H1 (cell line): Measurements from ENCODE around the gene PDE3A. TPM values are rescaled to one million over a fixed set of nuclear protein-coding genes. Genes with fewer than 3 reads are reported as not detected.

ENCODE experiments used
- CTCF ChIA-PET: fragments of 300-600 bp; sonication (Branson Sonifier 250); formaldehyde crosslinking; loops from one replicate; lab custom pipeline; 2021; ENCODE audit not compliant: partially characterized antibody; lab: Charles Lee
- POLR2A ChIA-PET: fragments of 300-600 bp; sonication (Branson Sonifier 250); formaldehyde crosslinking; loops from one replicate; lab custom pipeline; 2021; ENCODE audit warnings: inconsistent platforms; ENCODE audit not compliant: partially characterized antibody; lab: Charles Lee
- DNase-seq, 2 experiments: peaks; one replicate each; pipeline versions ENCODE4 v3.0.0 to v3.0.0-alpha.2; 2010 to 2022; ENCODE audit warnings: low spot score in 2 of 2, low read depth in 1 of 2, mixed read lengths in 1 of 2
- FAIRE-seq: peaks from 2 replicates; lab custom pipeline; 2011; peaks lifted over from hg19 to GRCh38; lab: Jason Lieb, UNC
- H2AFZ ChIP-seq: 2 replicates; pipeline ENCODE4 v1.8.1; 2012; ENCODE audit warnings: low read length, inconsistent platforms
- H2AK5ac ChIP-seq: 2 replicates; pipeline ENCODE4 v1.6.1; 2013; ENCODE audit warnings: low read depth, low read length
- H2BK120ac ChIP-seq: replicated peaks from 2 replicates; pipeline ENCODE3; 2013; ENCODE audit warnings: low read depth, low read length, inconsistent platforms
- H2BK12ac ChIP-seq: 2 replicates; pipeline ENCODE4 v1.6.1; 2013; ENCODE audit warnings: low read depth, low read length
- H2BK15ac ChIP-seq: 2 replicates; pipeline ENCODE4 v1.6.1; 2013; ENCODE audit warnings: low read length
- H2BK20ac ChIP-seq: 2 replicates; pipeline ENCODE4 v1.6.1; 2013; ENCODE audit warnings: low read length
- H2BK5ac ChIP-seq: 2 replicates; pipeline ENCODE4 v1.6.1; 2013; ENCODE audit warnings: low read depth, low read length
- H3K14ac ChIP-seq: 2 replicates; pipeline ENCODE4 v1.6.1; 2013; ENCODE audit warnings: inconsistent platforms; ENCODE audit not compliant: insufficient read length
- H3K18ac ChIP-seq: 2 replicates; pipeline ENCODE4 v1.6.1; 2013; ENCODE audit warnings: low read length; ENCODE audit errors: extremely low read depth
- H3K23ac ChIP-seq: 2 replicates; pipeline ENCODE4 v1.6.1; 2013; ENCODE audit warnings: inconsistent platforms; ENCODE audit not compliant: insufficient read length
- H3K23me2 ChIP-seq: 2 replicates; pipeline ENCODE4 v1.6.1; 2013; ENCODE audit warnings: low read depth, low read length
- H3K27ac ChIP-seq: 2 replicates; pipeline ENCODE4 v1.6.1; 2011; ENCODE audit warnings: low read depth, low read length, inconsistent platforms
- H3K27me3 ChIP-seq, 4 experiments: replicated peaks in 1 of 4; 1 replicate in 1 of 4; 2 replicates in 3 of 4; pipeline versions ENCODE4 v1.6.1 to v1.8.1; 2011 to 2013; ENCODE audit warnings: low read length in 3 of 4, mild to moderate bottlenecking in 3 of 4, inconsistent platforms in 2 of 4, mixed read lengths in 2 of 4, moderate library complexity in 1 of 4; ENCODE audit not compliant: control insufficient read depth in 3 of 4, insufficient read depth in 3 of 4; ENCODE audit errors: extremely low read depth in 1 of 4
- H3K36me3 ChIP-seq, 4 experiments: 2 replicates each; pipeline versions ENCODE4 v1.6.1 to v1.8.1; 2011 to 2013; ENCODE audit warnings: mild to moderate bottlenecking in 4 of 4, low read length in 3 of 4, moderate library complexity in 2 of 4, control low read depth in 1 of 4, inconsistent platforms in 1 of 4; ENCODE audit not compliant: insufficient read depth in 4 of 4, control insufficient read depth in 2 of 4
- H3K4ac ChIP-seq: replicated peaks from 2 replicates; pipeline ENCODE3; 2013; ENCODE audit warnings: low read length, low read depth, mixed read lengths, inconsistent platforms; ENCODE audit not compliant: insufficient read length
- H3K4me1 ChIP-seq, 4 experiments: replicated peaks in 1 of 4; 1 replicate in 1 of 4; 2 replicates in 3 of 4; pipeline versions ENCODE4 v1.6.1 to v1.8.1; 2011 to 2013; ENCODE audit warnings: low read length in 3 of 4, inconsistent platforms in 2 of 4, mixed read lengths in 1 of 4; ENCODE audit not compliant: insufficient read depth in 4 of 4, control insufficient read depth in 3 of 4
- H3K4me2 ChIP-seq, 2 experiments: 2 replicates each; pipeline versions ENCODE4 v1.6.1 to v1.8.1; 2011 to 2013; ENCODE audit warnings: low read depth in 2 of 2, low read length in 2 of 2, control low read depth in 1 of 2, inconsistent platforms in 1 of 2, mild to moderate bottlenecking in 1 of 2; ENCODE audit not compliant: insufficient read depth in 1 of 2
- H3K4me3 ChIP-seq, 4 experiments: fragments of 200-600, 300-600 bp in 1 of 4; sonication (generic), shearing (Covaris generic), sonication (Bioruptor Twin) in 1 of 4; 2 replicates each; pipeline versions ENCODE4 v1.5.1 to v1.8.1; 2011 to 2016; ENCODE audit warnings: low read length in 4 of 4, low read depth in 3 of 4, control low read depth in 2 of 4, inconsistent platforms in 2 of 4, mild to moderate bottlenecking in 2 of 4, mixed read lengths in 1 of 4, moderate library complexity in 1 of 4; ENCODE audit not compliant: insufficient read depth in 2 of 4; ENCODE audit errors: extremely low read depth in 1 of 4
- H3K56ac ChIP-seq: replicated peaks from 2 replicates; pipeline ENCODE3; 2013; ENCODE audit warnings: low read depth, mild to moderate bottlenecking, mixed read lengths, low read length, inconsistent platforms; ENCODE audit not compliant: insufficient read length
- H3K79me1 ChIP-seq: 2 replicates; pipeline ENCODE4 v1.6.1; 2013; ENCODE audit warnings: low read depth, low read length, control low read depth
- H3K79me2 ChIP-seq, 2 experiments: 2 replicates each; pipeline versions ENCODE4 v1.6.1 to v1.8.1; 2012 to 2013; ENCODE audit warnings: low read length in 2 of 2, mild to moderate bottlenecking in 2 of 2, inconsistent platforms in 1 of 2; ENCODE audit not compliant: insufficient read depth in 2 of 2, control insufficient read depth in 1 of 2
- H3K9ac ChIP-seq, 4 experiments: replicated peaks in 1 of 4; 1 replicate in 1 of 4; 2 replicates in 3 of 4; pipeline versions ENCODE4 v1.6.1 to v1.8.1; 2011 to 2013; ENCODE audit warnings: low read depth in 3 of 4, low read length in 3 of 4, control low read depth in 2 of 4, mild to moderate bottlenecking in 2 of 4, moderate library complexity in 2 of 4, inconsistent platforms in 1 of 4; ENCODE audit errors: extremely low read depth in 1 of 4
- H3K9me3 ChIP-seq, 2 experiments: 2 replicates each; pipeline versions ENCODE4 v1.6.1 to v1.8.1; 2012 to 2013; ENCODE audit warnings: mild to moderate bottlenecking in 2 of 2, moderate library complexity in 2 of 2, control low read depth in 1 of 2, inconsistent platforms in 1 of 2, low read depth in 1 of 2, low read length in 1 of 2, mixed read lengths in 1 of 2; ENCODE audit not compliant: insufficient read depth in 2 of 2
- H4K20me1 ChIP-seq, 2 experiments: replicated peaks in 1 of 2; 2 replicates each; pipeline versions ENCODE3 to v1.8.1; 2011 to 2013; ENCODE audit warnings: inconsistent platforms in 2 of 2, low read length in 2 of 2, mild to moderate bottlenecking in 1 of 2; ENCODE audit not compliant: insufficient read depth in 2 of 2, control insufficient read depth in 1 of 2
- H4K5ac ChIP-seq: 2 replicates; pipeline ENCODE4 v1.6.1; 2013; ENCODE audit warnings: low read length, low read depth, mixed read lengths, inconsistent platforms; ENCODE audit not compliant: insufficient read length
- H4K8ac ChIP-seq: 2 replicates; pipeline ENCODE4 v1.8.0; 2013; ENCODE audit warnings: mild to moderate bottlenecking, moderate library complexity, low read length, inconsistent platforms; ENCODE audit not compliant: insufficient read depth; ENCODE audit errors: extremely low read depth
- H4K91ac ChIP-seq: replicated peaks from 2 replicates; pipeline ENCODE3; 2013; ENCODE audit warnings: low read length, mixed read lengths, inconsistent platforms; ENCODE audit not compliant: insufficient read length
- ASH2L ChIP-seq: fragments of 200-600, 300-600 bp; sonication (generic); IDR thresholded peaks from one replicate; pipeline ENCODE4 v1.7.1; 2017; ENCODE audit warnings: low read length
- BACH1 ChIP-seq: IDR thresholded peaks from 2 replicates; pipeline ENCODE4 v1.6.1; 2012; ENCODE audit warnings: low read length, improper control_type of control experiment
- BCL11A ChIP-seq, 2 experiments: IDR thresholded peaks; one replicate each; pipeline ENCODE4 v1.6.1; 2011; ENCODE audit warnings: low read depth in 2 of 2, low read length in 2 of 2, mild to moderate bottlenecking in 2 of 2
- CBX8 ChIP-seq: fragments of 300-800, 300-1000 bp; sonication (generic); IDR thresholded peaks from 2 replicates; pipeline ENCODE4 v1.7.1; 2016; ENCODE audit warnings: low read depth, low read length, borderline replicate concordance
- JUND ChIP-seq: IDR thresholded peaks from 2 replicates; pipeline ENCODE4 v1.6.1; 2011; ENCODE audit warnings: mild to moderate bottlenecking, improper control_type of control experiment, low read length
- POLR2AphosphoS5 ChIP-seq: IDR thresholded peaks from 2 replicates; pipeline ENCODE4 v1.6.1; 2011; ENCODE audit warnings: low read depth, low read length
- RBBP5 ChIP-seq: IDR thresholded peaks from 2 replicates; pipeline ENCODE4 v1.7.1; 2012; ENCODE audit warnings: low read depth, mild to moderate bottlenecking, inconsistent platforms, low read length, moderate library complexity, borderline replicate concordance
- SIN3A ChIP-seq, 2 experiments: IDR thresholded peaks in 1 of 2; conservative IDR thresholded peaks in 1 of 2; 2 replicates each; pipeline ENCODE4 v1.6.1; 2011 to 2012; ENCODE audit warnings: low read length in 2 of 2, improper control_type of control experiment in 1 of 2, low read depth in 1 of 2, mild to moderate bottlenecking in 1 of 2
- SRF ChIP-seq: IDR thresholded peaks from 2 replicates; pipeline ENCODE4 v1.6.1; 2011; ENCODE audit warnings: mild to moderate bottlenecking, low read depth, low read length, moderate library complexity
- TCF12 ChIP-seq: IDR thresholded peaks from 2 replicates; pipeline ENCODE4 v1.6.1; 2011; ENCODE audit warnings: low read depth, mild to moderate bottlenecking, low read length
- YY1 ChIP-seq: IDR thresholded peaks from 2 replicates; pipeline ENCODE4 v1.6.1; 2011; ENCODE audit warnings: low read depth, mild to moderate bottlenecking, low read length
- WGBS, 2 experiments: shearing (Covaris generic) in 1 of 2; methylation state at CpG; one replicate each; pipeline versions ENCODE4 v1.1.6 to v1.1.7; 2013 to 2015; ENCODE audit warnings: low lambda C conversion rate in 2 of 2, mixed read lengths in 2 of 2, inconsistent platforms in 1 of 2, low coverage in 1 of 2, missing lambda C conversion rate in 1 of 2; ENCODE audit not compliant: insufficient replicate concordance in 2 of 2, insufficient coverage in 1 of 2, insufficient read length in 1 of 2; ENCODE audit errors: extremely low coverage in 1 of 2, missing lambda C conversion rate in 1 of 2; 5-methylcytosine and 5-hydroxymethylcytosine counted together
- long read RNA-seq, 2 experiments: library from RNA in 1 of 2; library from capped mRNA in 1 of 2; stranded (forward); transcript quantifications; one replicate each; pipeline ENCODE4 v2.0.0, GENCODE V29; 2021; ENCODE audit warnings: inconsistent platforms in 1 of 2
- polyA minus RNA-seq, 3 experiments: library from RNA; depleted of rRNA, polyadenylated mRNA; stranded (reverse); fragments of >200 nt; gene quantifications; 1 replicate in 2 of 3; 2 replicates in 1 of 3; pipeline ENCODE4 v1.2.3, GENCODE V29; 2011
- polyA plus RNA-seq, 7 experiments: library from polyadenylated mRNA; depleted of rRNA in 3 of 7; stranded (reverse) in 5 of 7; unstranded in 2 of 7; fragments of >200 nt in 5 of 7; fragments of 200-250 nt in 2 of 7; gene quantifications; 1 replicate in 5 of 7; 2 replicates in 1 of 7; 4 replicates in 1 of 7; pipeline versions ENCODE4 v1.2.1 to v1.2.3, GENCODE V29; 2011 to 2013; ENCODE audit warnings: missing spikeins in 2 of 7, mixed read lengths in 2 of 7
- total RNA-seq: library from RNA; stranded (reverse); fragmentation: NEBNext Ultra II Directional; extraction: Animal tissue kit (Norgen Biotek cat#: 25700); gene quantifications from 2 replicates; pipeline ENCODE4 v1.2.1, GENCODE V29; 2021

The PDE3A gene
- total RNA-seq (3.3 and 3.4 TPM in 2 replicates), polyA plus RNA-seq (2011; rRNA removed) (0.91 and 1.4 TPM in 2 replicates), polyA minus RNA-seq (2011; rRNA and poly(A)+ RNA removed) (8.4 and 11.5 TPM in 2 replicates)
- polyA plus RNA-seq (2011; cell fraction: cytosol; rRNA removed) = 1.4 TPM
- polyA plus RNA-seq (2011; cell fraction: nucleus; rRNA removed) = 1.3 TPM
- 1.4 to 2.6 TPM (median 1.7 TPM) in 4 replicates for polyA plus RNA-seq (2012, experiment 1 of 2)
- polyA plus RNA-seq (2012, experiment 2 of 2) = 0.10 TPM
- 1.7 TPM for polyA plus RNA-seq (2013, experiment 1 of 2)
- polyA plus RNA-seq (2013, experiment 2 of 2) = 1.7 TPM
- polyA minus RNA-seq (2011; cell fraction: cytosol; rRNA and poly(A)+ RNA removed) = 5.0 TPM
- polyA minus RNA-seq (2011; cell fraction: nucleus; rRNA and poly(A)+ RNA removed) = 9.2 TPM
- long read RNA-seq, experiment 1, partial matches to known transcripts = 3 of 9 reads
- long read RNA-seq, experiment 1, other reads (novel, unspliced or antisense) = 6 of 9 reads
- long read RNA-seq, experiment 2 = 0 reads

GRCh38 chr12:20368114-20368650 lies at the start of gene PDE3A:
PDE3A (plus strand) TSS chr12:20368537; CDS start chr12:20369285, 748 bp downstream.
- no peaks in the 10 kb centered on the region for H3K9me3 ChIP-seq
- H4K8ac ChIP-seq = peak within 1 kb of the TSS; percentile 14; the same call in 1 of the 2 replicates
- H2BK20ac ChIP-seq = no peak within 1 kb of the TSS
- H3K18ac ChIP-seq = peak within 1 kb of the TSS; percentile 93
- no peaks in the 10 kb centered on the region for H4K20me1 ChIP-seq
- WGBS, 2 experiments = 1% methylated on average over 23 of the region's 24 CpGs; no CpG with 5 or more reads in 1 of the 2 experiments
- no peaks in the 10 kb centered on the region for H3K79me2 ChIP-seq
- H3K23ac ChIP-seq = no peak within 1 kb of the TSS
- FAIRE-seq (peak; percentile 62), DNase-seq (peak; percentile 44 to 75)
- peaks cover 15% of the 10 kb centered on the region; the same call in 1 of the 2 replicates for H3K23me2 ChIP-seq
- no peak within 1 kb of the TSS for H3K27ac ChIP-seq
- H3K4ac ChIP-seq = no peak within 1 kb of the TSS
- ChIA-PET POLR2A (interaction anchor here (0.5 to 2.0 kb wide), 6 partner anchors 11 to 598 kb away, joined by 3 to 9 read pairs (median 4); no protein-coding TSS in a partner anchor), CTCF (interaction anchor here (0.6 to 1.1 kb wide), 2 partner anchors 37 to 112 kb away, joined by 3 to 4 read pairs; no protein-coding TSS in a partner anchor)
- peak within 1 kb of the TSS; percentile 40 for H3K56ac ChIP-seq
- H2BK120ac ChIP-seq = no peak within 1 kb of the TSS
- no peak within 1 kb of the TSS for H2AK5ac ChIP-seq
- H4K5ac ChIP-seq = no peak within 1 kb of the TSS
- H2BK15ac ChIP-seq = no peak within 1 kb of the TSS
- no peak within 1 kb of the TSS for H2BK12ac ChIP-seq
- no peak within 1 kb of the TSS for H4K91ac ChIP-seq
- no peak within 1 kb of the TSS for H3K14ac ChIP-seq
- no peak within 1 kb of the TSS; the same call in 1 of the 2 replicates for H2BK5ac ChIP-seq
- peaks cover 0 to 6% (median 2%) of the 10 kb centered on the region in 4 experiments; a peak in 2 of 7 replicates for H3K4me1 ChIP-seq
- peak within 1 kb of the TSS; percentile 97 for H2AFZ ChIP-seq
- H3K79me1 ChIP-seq = no peaks in the 10 kb centered on the region
- no peaks in the 10 kb centered on the region for H3K27me3 ChIP-seq
- H3K4me2 ChIP-seq = peak within 1 kb of the TSS; percentile 96
- peak within 1 kb of the TSS; percentile 3 to 53 (median 28); a peak in 6 of 7 replicates for H3K9ac ChIP-seq
- H3K4me3 ChIP-seq = peak within 1 kb of the TSS; percentile 77 to 91 (median 86)
- H3K36me3 ChIP-seq = no peaks in the 10 kb centered on the region
- TF ChIP-seq ASH2L (peak; percentile 99), BACH1 (no peak), YY1 (0 out of 2 replicates have a peak, but pooled peaks have one; percentile 10), SRF (peak; percentile 38; the same call in 1 of the 2 replicates), POLR2AphosphoS5 (no peak), BCL11A (IDR thresholded peaks at IDR 0.05; ENCODE audit: low read depth in 2 of 2, low read length in 2 of 2) (no peak), JUND (no peak), RBBP5 (peak; percentile 40; the same call in 1 of the 2 replicates), TCF12 (no peak), SIN3A (conservative IDR thresholded peaks at IDR 0.05 in 1 of 2, IDR thresholded peaks at IDR 0.05 in 1 of 2; ENCODE audit: low read depth in 1 of 2, low read length in 2 of 2) (peak in 1 of 2 experiments; percentile 19; a peak in 1 of 4 replicates), CBX8 (no peak)
